Measurements from ENCODE around the gene CDON. TPM values are rescaled to one million over a fixed set of nuclear protein-coding genes. Genes with fewer than 3 reads are reported as not detected.

Gene CDON
- total RNA-seq, 1 donor from 2014 or later = 33.0 TPM

- H3K4me1 ChIP-seq = no peaks in the 10 kb centered on the region
- no peak overlapping the region for H3K27ac ChIP-seq
- no peak for DNase-seq (ENCODE audit: low spot score in 2 of 2)
- no peaks in the 10 kb centered on the region for H3K36me3 ChIP-seq
- H3K4me3 ChIP-seq = no peak overlapping the region
- no peaks in the 10 kb centered on the region for H3K27me3 ChIP-seq
- intact Hi-C loops (cut with DNase I) = no loop called here
- TF ChIP-seq CTCF (IDR thresholded peaks at IDR 0.05) = no peak
- no peaks in the 10 kb centered on the region for H3K9me3 ChIP-seq
These were observed 111.7 kb downstream of the CDON start for GRCh38 chr11:125950696-125951651.

- Histone ChIP-seq H3K4me1 (no peaks in the 10 kb centered on the region), H3K27me3 (no peaks in the 10 kb centered on the region), H3K27ac (no peak overlapping the region), H3K36me3 (no peaks in the 10 kb centered on the region), H3K4me3 (no peak overlapping the region), H3K9me3 (no peaks in the 10 kb centered on the region)
- TF ChIP-seq CTCF (IDR thresholded peaks at IDR 0.05) = no peak
- intact Hi-C loops (cut with DNase I) = no loop called here
- DNase-seq (ENCODE audit: low spot score in 2 of 2) = no peak
These were observed 112.5 kb downstream of the CDON start for GRCh38 chr11:125950178-125950490.

- DNase-seq (ENCODE audit: low spot score in 2 of 2) = no peak
- H3K27me3 ChIP-seq = no peaks in the 10 kb centered on the region
- H3K4me1 ChIP-seq = no peaks in the 10 kb centered on the region
- TF ChIP-seq CTCF (IDR thresholded peaks at IDR 0.05) = no peak
- no peaks in the 10 kb centered on the region for H3K9me3 ChIP-seq
- H3K36me3 ChIP-seq = no peaks in the 10 kb centered on the region
- no peak overlapping the region for H3K27ac ChIP-seq
- H3K4me3 ChIP-seq = no peak overlapping the region
- intact Hi-C loops (cut with DNase I) = no loop called here
These were observed 113.1 kb downstream of the CDON start for GRCh38 chr11:125949271-125950177.

GRCh38 chr11:125948278-125949051 lies 114.2 kb downstream of the CDON start:
- H3K4me1 ChIP-seq = no peaks in the 10 kb centered on the region
- H3K4me3 ChIP-seq = no peak overlapping the region
- no peak for DNase-seq (ENCODE audit: low spot score in 2 of 2)
- no peaks in the 10 kb centered on the region for H3K9me3 ChIP-seq
- TF ChIP-seq CTCF (IDR thresholded peaks at IDR 0.05) = no peak
- H3K27ac ChIP-seq = no peak overlapping the region
- intact Hi-C loops (cut with DNase I) = no loop called here
- no peaks in the 10 kb centered on the region for H3K36me3 ChIP-seq
- no peaks in the 10 kb centered on the region for H3K27me3 ChIP-seq

Data from ascending aorta (tissue), 2 donors.